GM21528 (cell line): Measurements from ENCODE around the gene CLIC5.

ENCODE experiments used
- ATAC-seq: cut with Tn5 transposase; IDR thresholded peaks from one replicate; pipeline ENCODE4 v1.9.1; 2021; ENCODE audit warnings: mild to moderate bottlenecking, moderate library complexity; ENCODE audit not compliant: unreplicated experiment, low FRiP score

Gene CLIC5

GRCh38 chr6:45855642-45856394 is 159.8 kb downstream of the CLIC5 start:
- ATAC-seq: no peak

- ATAC-seq: no peak
Observed at GRCh38 chr6:45854149-45854742, 161.4 kb downstream of the CLIC5 start.

DNA sequence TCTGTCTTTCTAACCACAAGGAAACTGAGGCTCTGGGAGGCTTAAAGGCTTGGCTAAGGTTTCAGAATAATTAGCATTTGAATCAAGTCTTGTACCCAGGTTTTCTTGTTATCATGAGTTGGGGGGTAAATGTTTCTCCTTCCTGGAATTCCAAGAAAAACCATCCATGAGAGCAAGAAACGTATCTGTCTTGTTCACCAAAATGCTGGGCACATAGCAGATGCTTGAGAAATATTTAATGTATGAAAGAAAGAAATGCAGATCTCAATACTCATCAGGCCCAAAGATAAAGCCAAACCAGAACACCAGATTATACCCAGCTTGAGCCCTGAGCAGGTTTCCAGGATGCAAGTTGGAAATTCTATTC is 164.6 kb downstream of the CLIC5 start:
- no peak for ATAC-seq

DNA sequence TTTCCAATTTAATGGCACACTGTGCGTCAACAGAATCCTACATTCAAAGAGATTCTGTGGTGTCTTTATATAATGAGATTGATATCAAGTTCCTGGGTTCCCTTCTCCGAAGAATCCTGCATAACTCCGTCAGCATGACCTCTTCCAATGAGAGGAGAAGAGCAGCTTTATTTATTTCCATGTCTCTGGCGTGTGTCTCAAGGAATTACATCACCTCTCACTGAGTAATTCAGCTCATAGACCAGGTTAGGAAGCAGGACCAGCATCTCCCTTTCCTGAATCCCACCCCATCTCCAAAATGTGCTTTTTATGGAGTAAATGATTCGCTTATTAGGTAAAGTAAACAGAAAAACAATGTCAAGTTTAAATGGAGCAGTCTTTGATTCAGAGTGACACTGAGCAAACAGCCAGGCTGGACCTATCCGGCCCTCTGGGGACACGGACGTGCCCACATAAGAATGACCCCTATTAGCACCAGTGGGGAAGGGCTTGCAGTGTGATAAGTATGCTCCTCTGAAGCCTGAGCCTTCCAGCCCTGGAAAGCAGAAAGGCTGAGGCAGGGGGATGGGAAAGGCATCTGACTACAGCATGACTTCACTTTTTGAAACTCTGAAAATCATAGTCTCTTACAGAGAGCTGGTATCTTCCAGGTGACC is 165.2 kb downstream of the CLIC5 start:
- ATAC-seq: no peak

- no peak for ATAC-seq
Observed at GRCh38 chr6:45845567-45845966, 170.1 kb downstream of the CLIC5 start.

GRCh38 chr6:45844986-45845385 is 170.7 kb downstream of the CLIC5 start:
- ATAC-seq: no peak

GRCh38 chr6:45843848-45844521 is 171.7 kb downstream of the CLIC5 start:
- ATAC-seq: no peak

GRCh38 chr6:45841062-45841461 is 174.6 kb downstream of the CLIC5 start:
- ATAC-seq: no peak

DNA sequence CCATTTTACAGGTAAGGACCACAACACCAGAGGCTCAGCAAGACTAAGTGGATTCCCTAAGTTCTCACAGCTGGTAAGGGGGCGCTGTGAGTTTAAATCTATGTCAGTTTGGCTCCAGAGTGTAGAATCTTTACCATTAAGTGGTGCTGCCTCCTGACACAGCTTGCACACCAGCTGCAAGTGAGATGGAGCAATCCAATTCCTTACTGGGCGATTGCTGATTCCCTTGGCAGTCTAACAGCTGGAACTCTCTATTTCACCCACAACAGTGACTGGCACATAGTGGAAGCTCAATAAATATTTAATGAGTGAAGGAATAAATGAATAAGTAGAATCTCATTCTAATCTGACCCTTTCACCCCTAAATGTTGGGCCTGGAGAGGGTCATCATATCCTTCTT is 176.7 kb downstream of the CLIC5 start:
- ATAC-seq: no peak

- ATAC-seq: no peak
Observed at GRCh38 chr6:45838451-45838850, 177.2 kb downstream of the CLIC5 start.

- no peak for ATAC-seq
Observed at GRCh38 chr6:45837541-45838200, 178.0 kb downstream of the CLIC5 start.

DNA sequence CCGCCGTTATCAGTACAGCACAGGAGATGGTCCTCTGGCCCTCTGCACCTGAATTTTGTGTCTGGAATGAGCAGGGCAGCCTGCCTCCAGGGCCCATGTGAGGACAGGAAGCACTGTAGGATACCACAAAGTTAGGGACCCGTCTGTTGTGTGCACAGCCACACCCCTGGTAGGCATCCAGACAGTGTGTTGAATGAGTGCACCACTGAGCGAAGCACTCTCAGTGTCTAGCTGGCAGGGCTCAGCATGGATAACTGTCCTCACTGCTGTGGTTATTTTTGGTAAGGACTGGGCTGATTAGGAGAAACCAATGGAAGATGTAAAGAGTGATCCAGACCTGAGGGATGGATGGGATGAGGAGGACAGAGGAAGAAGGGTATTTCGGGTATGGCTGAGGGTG is 178.7 kb downstream of the CLIC5 start:
- ATAC-seq: no peak

DNA sequence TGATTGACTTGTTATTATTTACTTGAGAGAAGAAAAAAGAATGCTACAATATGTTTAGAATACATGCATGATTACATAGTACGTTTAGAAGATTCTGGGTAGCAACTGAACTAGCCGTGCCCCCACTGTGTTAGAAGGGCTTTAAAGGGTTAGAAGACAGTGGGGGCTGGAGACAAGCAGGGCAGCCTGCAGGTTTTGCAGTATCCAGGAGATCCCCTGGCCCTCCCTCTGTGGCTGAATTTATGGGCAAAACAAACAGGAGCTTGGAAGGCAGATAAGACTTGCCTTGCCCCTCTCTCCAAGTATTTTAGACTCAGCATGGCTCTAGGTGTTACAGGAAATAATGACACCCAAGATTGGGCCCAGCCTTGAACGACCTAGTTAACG is 179.2 kb downstream of the CLIC5 start:
- no peak for ATAC-seq

DNA sequence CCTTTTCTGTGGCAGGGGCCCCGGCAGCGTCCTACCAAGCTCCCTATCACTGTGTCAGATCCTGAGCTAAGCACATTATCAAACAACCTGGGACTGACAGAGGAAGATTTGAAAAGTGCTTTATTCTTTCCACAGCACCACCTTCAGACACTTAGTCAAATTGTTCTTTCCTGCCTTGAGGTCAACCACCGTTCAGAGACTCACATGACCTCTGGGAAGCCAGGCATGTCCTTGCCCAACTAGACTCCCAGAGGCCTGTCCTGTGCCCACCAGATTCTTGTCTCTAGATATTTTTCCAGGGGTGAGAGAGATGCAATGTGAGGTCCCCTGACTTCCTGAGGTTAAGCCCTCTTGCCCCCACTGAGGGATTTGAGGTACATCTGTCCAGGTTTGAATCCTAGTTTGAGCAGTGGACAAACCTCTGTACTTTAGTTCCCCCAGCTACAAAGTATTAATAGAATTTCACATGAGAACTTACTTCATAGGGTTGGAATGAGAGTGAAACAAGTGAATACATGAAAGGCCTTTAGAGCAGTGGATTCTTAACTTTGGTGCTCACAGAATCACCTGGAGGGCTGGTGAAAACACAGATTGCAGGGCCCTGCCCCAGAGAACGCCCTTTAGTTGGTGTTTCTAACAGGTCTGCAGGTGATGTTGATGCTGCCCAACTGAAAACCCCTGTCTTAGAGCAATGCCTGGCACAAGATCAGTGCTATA is 179.8 kb downstream of the CLIC5 start:
- ATAC-seq: no peak

DNA sequence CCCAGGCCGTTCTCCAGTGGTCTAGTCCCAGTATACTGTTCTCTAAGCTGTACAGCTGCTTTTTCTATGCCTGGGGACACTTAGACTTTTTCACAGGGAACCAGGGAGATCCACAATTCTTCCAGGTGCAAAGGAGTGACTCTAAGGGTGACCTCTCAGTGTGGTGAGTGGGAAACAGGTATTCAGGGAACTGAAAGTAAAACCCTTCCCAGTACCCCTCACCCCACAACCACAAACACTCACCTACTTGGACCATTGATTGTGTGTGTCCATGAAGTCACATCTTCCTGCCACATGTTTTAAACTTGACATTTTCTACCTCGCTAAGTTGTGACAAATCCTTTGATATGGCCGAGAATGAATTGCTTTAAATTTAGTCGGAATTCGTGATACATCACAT is 183.6 kb downstream of the CLIC5 start:
- no peak for ATAC-seq
